GM10847 (cell line): ENCODE data around the gene RPTOR.

Experiments
- POLR2A ChIP-seq: IDR thresholded peaks from 2 replicates; pipeline ENCODE4 v1.6.1; 2011; ENCODE audit not compliant: insufficient read length; ENCODE audit errors: extremely low read depth

RPTOR gene

GRCh38 chr17:80923211-80924110 is 378.8 kb downstream of the RPTOR start:
- TF ChIP-seq POLR2A = no peak

GRCh38 chr17:80924111-80924806 is 379.6 kb downstream of the RPTOR start:
- no peak for TF ChIP-seq POLR2A

GRCh38 chr17:80924807-80925610 is 380.4 kb downstream of the RPTOR start:
- TF ChIP-seq POLR2A = no peak

- TF ChIP-seq POLR2A = no peak
These were observed 381.2 kb downstream of the RPTOR start for GRCh38 chr17:80925688-80926335.

GRCh38 chr17:80926591-80927250 is 382.1 kb downstream of the RPTOR start:
- TF ChIP-seq POLR2A = no peak

- TF ChIP-seq POLR2A = no peak
These were observed 383.2 kb downstream of the RPTOR start for GRCh38 chr17:80927791-80928216.

GRCh38 chr17:80929449-80929848 is 384.8 kb downstream of the RPTOR start:
- no peak for TF ChIP-seq POLR2A

GRCh38 chr17:80930335-80931279 is 386.0 kb downstream of the RPTOR start:
- no peak for TF ChIP-seq POLR2A

- TF ChIP-seq POLR2A = no peak
These were observed 387.0 kb downstream of the RPTOR start for GRCh38 chr17:80931421-80932265.

- TF ChIP-seq POLR2A = no peak
These were observed 390.9 kb downstream of the RPTOR start for GRCh38 chr17:80935526-80935925.

- no peak for TF ChIP-seq POLR2A
These were observed 391.6 kb downstream of the RPTOR start for GRCh38 chr17:80936218-80936617.

- no peak for TF ChIP-seq POLR2A
These were observed 392.1 kb downstream of the RPTOR start for GRCh38 chr17:80936723-80937122.

- TF ChIP-seq POLR2A = no peak
These were observed 393.1 kb downstream of the RPTOR start for GRCh38 chr17:80937462-80938381.
